Astrocyte of the spinal cord (primary cell): Measurements from ENCODE around the gene PACS1.

Source experiments
- DNase-seq: peaks from one replicate; pipeline ENCODE4 v3.0.0; 2011; ENCODE audit warnings: low read depth, low spot score
- H3K4me3 ChIP-seq: 2 replicates; pipeline ENCODE4 v1.5.1; 2011; ENCODE audit warnings: low read depth, mild to moderate bottlenecking, low read length, moderate library complexity
- CTCF ChIP-seq: IDR thresholded peaks from 2 replicates; pipeline ENCODE4 v1.5.1; 2012; ENCODE audit warnings: low read depth, mild to moderate bottlenecking, low read length, inconsistent platforms
- in situ Hi-C: cut with HindIII; loops from 2 replicates; pipeline ENCODE4 v1.10.0; 2017; ENCODE audit warnings: low sequenced_read_pairs

Gene PACS1

GRCh38 chr11:66124564-66124963, 54.5 kb downstream of the PACS1 start:
- in situ Hi-C loops = no loop called here
- no peak for DNase-seq
- H3K4me3 ChIP-seq = no peak overlapping the region
- no peak for TF ChIP-seq CTCF

- H3K4me3 ChIP-seq = no peak overlapping the region
- TF ChIP-seq CTCF = no peak
- no peak for DNase-seq
- in situ Hi-C loops = no loop called here
Observed at GRCh38 chr11:66126064-66126463, 56.0 kb downstream of the PACS1 start.

GRCh38 chr11:66126808-66127555, 56.9 kb downstream of the PACS1 start:
- peak; percentile 71 for DNase-seq
- no peak overlapping the region for H3K4me3 ChIP-seq
- in situ Hi-C loops = no loop called here
- TF ChIP-seq CTCF = no peak

GRCh38 chr11:66130978-66131377, 60.9 kb downstream of the PACS1 start:
- no peak for DNase-seq
- TF ChIP-seq CTCF = no peak

GRCh38 chr11:66131937-66132632, 62.0 kb downstream of the PACS1 start:
- no peak for DNase-seq
- no peak overlapping the region for H3K4me3 ChIP-seq
- TF ChIP-seq CTCF = no peak
- in situ Hi-C loops = no loop called here

More at GRCh38 chr11:66130978-66131377, 60.9 kb downstream of the PACS1 start:
- in situ Hi-C loops = no loop called here
- H3K4me3 ChIP-seq = no peak overlapping the region

GRCh38 chr11:66133216-66133775, 63.2 kb downstream of the PACS1 start:
- TF ChIP-seq CTCF = no peak
- no peak overlapping the region for H3K4me3 ChIP-seq
- in situ Hi-C loops = no loop called here
- no peak for DNase-seq
